HEK293 (cell line): ENCODE results near the gene BAHD1.

Source experiments
- AEBP2 ChIP-seq: fragments of 450-650 bp; formaldehyde crosslinking; IDR thresholded peaks from 2 replicates; pipeline ENCODE4 v1.5.1; 2016; ENCODE audit warnings: missing biosample characterization, missing genetic modification characterization, borderline replicate concordance
- KLF16 ChIP-seq: fragments of 450-650 bp; formaldehyde crosslinking; IDR thresholded peaks from 2 replicates; pipeline ENCODE4 v1.5.1; 2017; ENCODE audit warnings: missing biosample characterization, missing genetic modification characterization
- MEIS1 ChIP-seq: sonication (generic); formaldehyde crosslinking; IDR thresholded peaks from 2 replicates; pipeline ENCODE4 v1.8.1; 2022; ENCODE audit warnings: missing genetic modification reagents, mild to moderate bottlenecking, borderline replicate concordance
- PATZ1 ChIP-seq: fragments of 450-650 bp; formaldehyde crosslinking; IDR thresholded peaks from 2 replicates; pipeline ENCODE4 v1.5.1; 2016; ENCODE audit warnings: missing biosample characterization, missing genetic modification characterization
- SCRT1 ChIP-seq: fragments of 450-650 bp; formaldehyde crosslinking; IDR thresholded peaks from 2 replicates; pipeline ENCODE4 v1.5.1; 2016; ENCODE audit warnings: missing biosample characterization, missing genetic modification characterization, borderline replicate concordance
- SP2 ChIP-seq: fragments of 450-650 bp; formaldehyde crosslinking; IDR thresholded peaks from 2 replicates; pipeline ENCODE4 v1.5.1; 2016; ENCODE audit warnings: missing biosample characterization, missing genetic modification characterization
- TSHZ1 ChIP-seq: fragments of 450-650 bp; formaldehyde crosslinking; IDR thresholded peaks from 2 replicates; pipeline ENCODE4 v1.5.1; 2016; ENCODE audit warnings: missing biosample characterization, missing genetic modification characterization, borderline replicate concordance
- ZBTB21 ChIP-seq: fragments of 450-650 bp; formaldehyde crosslinking; IDR thresholded peaks from 2 replicates; pipeline ENCODE4 v1.5.1; 2017; ENCODE audit warnings: missing biosample characterization, missing genetic modification characterization
- ZBTB8A ChIP-seq: fragments of 450-650 bp; formaldehyde crosslinking; IDR thresholded peaks from 2 replicates; pipeline ENCODE4 v1.5.1; 2016; ENCODE audit warnings: missing biosample characterization, missing genetic modification characterization
- ZNF19 ChIP-seq: fragments of 450-650 bp; formaldehyde crosslinking; IDR thresholded peaks from 2 replicates; pipeline ENCODE4; 2016; ENCODE audit warnings: missing biosample characterization, missing genetic modification characterization, low read depth
- ZNF239 ChIP-seq: fragments of 450-650 bp; formaldehyde crosslinking; IDR thresholded peaks from 2 replicates; pipeline ENCODE4 v1.5.1; 2016; ENCODE audit warnings: missing biosample characterization, missing genetic modification characterization
- ZNF248 ChIP-seq: fragments of 450-650 bp; formaldehyde crosslinking; IDR thresholded peaks from 2 replicates; pipeline ENCODE4 v1.5.1; 2017; ENCODE audit warnings: missing biosample characterization, missing genetic modification characterization
- ZNF280C ChIP-seq: fragments of 450-650 bp; formaldehyde crosslinking; IDR thresholded peaks from 2 replicates; pipeline ENCODE4 v1.5.1; 2016; ENCODE audit warnings: missing biosample characterization, missing genetic modification characterization
- ZNF404 ChIP-seq: fragments of 450-650 bp; formaldehyde crosslinking; IDR thresholded peaks from 2 replicates; pipeline ENCODE4 v1.5.1; 2017; ENCODE audit warnings: missing biosample characterization, missing genetic modification characterization
- ZNF416 ChIP-seq: fragments of 450-650 bp; formaldehyde crosslinking; IDR thresholded peaks from 2 replicates; pipeline ENCODE4 v1.5.1; 2016; ENCODE audit warnings: missing biosample characterization, missing genetic modification characterization
- ZNF473 ChIP-seq: fragments of 450-650 bp; formaldehyde crosslinking; IDR thresholded peaks from 2 replicates; pipeline ENCODE4 v1.5.1; 2017; ENCODE audit warnings: missing biosample characterization, missing genetic modification characterization
- ZNF488 ChIP-seq: fragments of 450-650 bp; formaldehyde crosslinking; IDR thresholded peaks from 2 replicates; pipeline ENCODE4 v1.5.1; 2016; ENCODE audit warnings: missing biosample characterization, missing genetic modification characterization
- ZNF585B ChIP-seq: fragments of 450-650 bp; formaldehyde crosslinking; IDR thresholded peaks from 2 replicates; pipeline ENCODE4 v1.5.1; 2016; ENCODE audit warnings: missing biosample characterization, missing genetic modification characterization
- ZNF645 ChIP-seq: fragments of 450-650 bp; formaldehyde crosslinking; IDR thresholded peaks from 2 replicates; pipeline ENCODE4; 2016; ENCODE audit warnings: missing biosample characterization, missing genetic modification characterization
- ZNF664 ChIP-seq: fragments of 450-650 bp; formaldehyde crosslinking; IDR thresholded peaks from 2 replicates; pipeline ENCODE4 v1.5.1; 2016; ENCODE audit warnings: missing biosample characterization, missing genetic modification characterization
- ZNF704 ChIP-seq: fragments of 450-650 bp; formaldehyde crosslinking; IDR thresholded peaks from 2 replicates; pipeline ENCODE4 v1.5.1; 2016; ENCODE audit warnings: missing biosample characterization, missing genetic modification characterization
- ZNF830 ChIP-seq: fragments of 450-650 bp; IDR thresholded peaks from 2 replicates; pipeline ENCODE4 v1.5.0; 2018; ENCODE audit warnings: missing biosample characterization, missing genetic modification characterization, low read depth, mild to moderate bottlenecking, moderate library complexity
- ZSCAN18 ChIP-seq: fragments of 450-650 bp; formaldehyde crosslinking; IDR thresholded peaks from 2 replicates; pipeline ENCODE4 v1.5.1; 2016; ENCODE audit warnings: missing biosample characterization, missing genetic modification characterization
- ZSCAN5A ChIP-seq: fragments of 450-650 bp; formaldehyde crosslinking; IDR thresholded peaks from 2 replicates; pipeline ENCODE4 v1.5.1; 2016; ENCODE audit warnings: missing biosample characterization, missing genetic modification characterization

The BAHD1 gene

GRCh38 chr15:40471105-40471807 lies 30.5 kb downstream of the BAHD1 start (continued):
- peak; percentile 24; the same call in 1 of the 2 replicates for TF ChIP-seq SP2 (tag by site-specific recombination)
- no peak for TF ChIP-seq ZSCAN18 (tag by site-specific recombination)
- peak; percentile 46; the same call in 1 of the 2 replicates for TF ChIP-seq ZBTB8A (tag by site-specific recombination)
- TF ChIP-seq PATZ1 (tag by site-specific recombination) = peak; percentile 54
- no peak for TF ChIP-seq ZNF664 (tag by site-specific recombination)
- TF ChIP-seq KLF16 (tag by site-specific recombination) = no peak
- TF ChIP-seq ZNF239 (tag by site-specific recombination) = no peak
- TF ChIP-seq ZNF488 (tag by site-specific recombination) = no peak
- TF ChIP-seq ZNF280C (tag by site-specific recombination) = no peak
- TF ChIP-seq ZNF830 (tag by site-specific recombination) = no peak
- TF ChIP-seq ZNF19 (tag by site-specific recombination) = no peak
- no peak for TF ChIP-seq ZNF473 (tag by site-specific recombination)
- TF ChIP-seq SCRT1 (tag by site-specific recombination) = no peak
- no peak for TF ChIP-seq ZNF645 (tag by site-specific recombination)
- no peak for TF ChIP-seq ZNF704 (tag by site-specific recombination)
- no peak for TF ChIP-seq ZNF585B (tag by site-specific recombination)
- no peak for TF ChIP-seq ZNF248 (tag by site-specific recombination)
- TF ChIP-seq ZBTB21 (tag by site-specific recombination) = no peak
- no peak for TF ChIP-seq ZNF416 (tag by site-specific recombination)
- TF ChIP-seq ZNF404 (tag by site-specific recombination) = no peak
- no peak for TF ChIP-seq TSHZ1 (tag by site-specific recombination)
- TF ChIP-seq ZSCAN5A = no peak
- TF ChIP-seq MEIS1 = no peak
- TF ChIP-seq AEBP2 (tag by site-specific recombination) = no peak
